Measurements from ENCODE around the gene KCNIP1.

KCNIP1 gene

DNA sequence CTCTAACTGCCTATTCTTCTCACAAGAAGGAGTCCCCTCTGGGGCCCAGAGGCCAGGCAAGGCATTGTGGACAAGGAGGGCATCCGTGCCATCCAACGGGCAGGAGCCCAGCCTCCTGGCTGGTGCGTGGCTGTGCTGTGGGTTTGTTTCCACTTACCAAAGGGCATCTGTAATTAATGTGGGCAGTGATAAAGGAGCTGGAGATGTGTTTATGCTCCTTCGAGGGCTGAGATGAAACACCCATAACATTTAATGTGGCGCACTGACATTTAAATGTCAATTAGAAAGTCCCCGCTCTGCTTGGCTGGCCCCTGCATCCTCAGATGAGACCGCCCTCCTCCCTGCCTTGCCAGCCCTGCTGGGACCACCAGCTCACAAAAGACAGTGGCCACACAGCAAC is 57.1 kb downstream of the KCNIP1 start (continued):
- TF ChIP-seq, protein P1, sequence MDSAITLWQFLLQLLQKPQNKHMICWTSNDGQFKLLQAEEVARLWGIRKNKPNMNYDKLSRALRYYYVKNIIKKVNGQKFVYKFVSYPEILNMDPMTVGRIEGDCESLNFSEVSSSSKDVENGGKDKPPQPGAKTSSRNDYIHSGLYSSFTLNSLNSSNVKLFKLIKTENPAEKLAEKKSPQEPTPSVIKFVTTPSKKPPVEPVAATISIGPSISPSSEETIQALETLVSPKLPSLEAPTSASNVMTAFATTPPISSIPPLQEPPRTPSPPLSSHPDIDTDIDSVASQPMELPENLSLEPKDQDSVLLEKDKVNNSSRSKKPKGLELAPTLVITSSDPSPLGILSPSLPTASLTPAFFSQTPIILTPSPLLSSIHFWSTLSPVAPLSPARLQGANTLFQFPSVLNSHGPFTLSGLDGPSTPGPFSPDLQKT (IDR thresholded peaks at IDR 0.05; ENCODE audit: borderline replicate concordance, low read depth, low read length), result no peak
- no peak for TF ChIP-seq ZNF768 (tag by site-specific recombination; IDR thresholded peaks at IDR 0.05)
- TF ChIP-seq ZNF776 (tag by site-specific recombination; IDR thresholded peaks at IDR 0.05; ENCODE audit: borderline replicate concordance), result no peak
- no peak for TF ChIP-seq ZSCAN23 (tag by site-specific recombination; IDR thresholded peaks at IDR 0.05)
- TF ChIP-seq OSR2 (tag by site-specific recombination; IDR thresholded peaks at IDR 0.05), result no peak
- TF ChIP-seq, protein P2, sequence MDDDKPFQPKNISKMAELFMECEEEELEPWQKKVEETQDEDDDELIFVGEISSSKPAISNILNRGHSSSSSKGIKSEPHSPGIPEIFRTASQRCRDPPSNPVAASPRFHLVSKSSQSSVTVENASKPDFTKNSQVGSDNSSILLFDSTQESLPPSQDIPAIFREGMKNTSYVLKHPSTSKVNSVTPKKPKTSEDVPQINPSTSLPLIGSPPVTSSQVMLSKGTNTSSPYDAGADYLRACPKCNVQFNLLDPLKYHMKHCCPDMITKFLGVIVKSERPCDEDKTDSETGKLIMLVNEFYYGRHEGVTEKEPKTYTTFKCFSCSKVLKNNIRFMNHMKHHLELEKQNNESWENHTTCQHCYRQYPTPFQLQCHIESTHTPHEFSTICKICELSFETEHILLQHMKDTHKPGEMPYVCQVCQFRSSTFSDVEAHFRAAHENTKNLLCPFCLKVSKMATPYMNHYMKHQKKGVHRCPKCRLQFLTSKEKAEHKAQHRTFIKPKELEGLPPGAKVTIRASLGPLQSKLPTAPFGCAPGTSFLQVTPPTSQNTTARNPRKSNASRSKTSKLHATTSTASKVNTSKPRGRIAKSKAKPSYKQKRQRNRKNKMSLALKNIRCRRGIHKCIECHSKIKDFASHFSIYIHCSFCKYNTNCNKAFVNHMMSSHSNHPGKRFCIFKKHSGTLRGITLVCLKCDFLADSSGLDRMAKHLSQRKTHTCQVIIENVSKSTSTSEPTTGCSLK (tag by site-specific recombination; IDR thresholded peaks at IDR 0.05), result no peak
- TF ChIP-seq, protein P3, sequence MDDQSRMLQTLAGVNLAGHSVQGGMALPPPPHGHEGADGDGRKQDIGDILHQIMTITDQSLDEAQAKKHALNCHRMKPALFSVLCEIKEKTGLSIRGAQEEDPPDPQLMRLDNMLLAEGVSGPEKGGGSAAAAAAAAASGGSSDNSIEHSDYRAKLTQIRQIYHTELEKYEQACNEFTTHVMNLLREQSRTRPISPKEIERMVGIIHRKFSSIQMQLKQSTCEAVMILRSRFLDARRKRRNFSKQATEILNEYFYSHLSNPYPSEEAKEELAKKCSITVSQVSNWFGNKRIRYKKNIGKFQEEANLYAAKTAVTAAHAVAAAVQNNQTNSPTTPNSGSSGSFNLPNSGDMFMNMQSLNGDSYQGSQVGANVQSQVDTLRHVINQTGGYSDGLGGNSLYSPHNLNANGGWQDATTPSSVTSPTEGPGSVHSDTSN (CRISPR knock-in tag; IDR thresholded peaks at IDR 0.05), result no peak
- TF ChIP-seq ZNF621 (tag by site-specific recombination; IDR thresholded peaks at IDR 0.05), result no peak
- TF ChIP-seq ZNF707 (tag by site-specific recombination; IDR thresholded peaks at IDR 0.05), result no peak
- no peak for TF ChIP-seq ZNF433 (tag by site-specific recombination; IDR thresholded peaks at IDR 0.05; ENCODE audit: low read depth)
- TF ChIP-seq, protein P4, sequence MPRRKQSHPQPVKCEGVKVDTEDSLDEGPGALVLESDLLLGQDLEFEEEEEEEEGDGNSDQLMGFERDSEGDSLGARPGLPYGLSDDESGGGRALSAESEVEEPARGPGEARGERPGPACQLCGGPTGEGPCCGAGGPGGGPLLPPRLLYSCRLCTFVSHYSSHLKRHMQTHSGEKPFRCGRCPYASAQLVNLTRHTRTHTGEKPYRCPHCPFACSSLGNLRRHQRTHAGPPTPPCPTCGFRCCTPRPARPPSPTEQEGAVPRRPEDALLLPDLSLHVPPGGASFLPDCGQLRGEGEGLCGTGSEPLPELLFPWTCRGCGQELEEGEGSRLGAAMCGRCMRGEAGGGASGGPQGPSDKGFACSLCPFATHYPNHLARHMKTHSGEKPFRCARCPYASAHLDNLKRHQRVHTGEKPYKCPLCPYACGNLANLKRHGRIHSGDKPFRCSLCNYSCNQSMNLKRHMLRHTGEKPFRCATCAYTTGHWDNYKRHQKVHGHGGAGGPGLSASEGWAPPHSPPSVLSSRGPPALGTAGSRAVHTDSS (tag by site-specific recombination; IDR thresholded peaks at IDR 0.05), result no peak

DNA sequence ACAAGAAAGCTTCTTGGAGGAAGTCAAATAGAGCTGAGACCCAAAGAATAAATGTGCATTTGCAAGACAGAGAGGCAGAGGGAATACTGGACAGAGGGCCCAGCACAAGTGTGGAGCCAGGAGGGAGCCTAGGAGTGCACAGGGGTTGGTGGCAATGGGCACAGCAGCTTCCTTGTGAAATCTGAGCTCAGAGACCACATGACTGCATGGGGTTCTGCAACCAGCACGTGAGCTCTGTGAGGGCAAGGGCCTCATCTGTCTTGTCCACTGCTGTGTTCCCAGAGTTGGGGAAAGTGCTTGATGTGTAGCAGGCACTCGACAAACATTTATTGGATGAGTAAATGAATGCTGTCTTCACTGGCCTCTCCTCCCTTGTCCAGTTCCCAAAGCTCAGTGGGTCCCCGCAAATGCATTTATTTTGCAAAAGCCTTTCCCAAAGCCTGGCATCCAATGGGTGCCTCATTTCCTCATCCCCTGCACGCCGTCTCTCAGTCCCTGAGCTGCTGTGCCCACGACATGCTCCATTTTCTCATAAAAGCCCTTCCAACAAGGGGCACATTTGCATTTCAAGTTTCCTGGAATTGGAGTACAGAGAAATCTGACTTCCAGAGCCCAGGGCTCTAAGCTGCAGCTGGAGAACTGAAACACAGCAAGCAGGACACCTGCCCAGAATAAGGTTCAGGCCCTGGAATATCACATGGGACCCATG is 58.5 kb downstream of the KCNIP1 start:
- Histone ChIP-seq H3K9me3 (ENCODE audit: control insufficient read depth, insufficient read depth, low read depth, low read length) (no peaks in the 10 kb centered on the region), H3K27ac (ENCODE audit: extremely low read depth, low read depth, low read length) (no peak overlapping the region), H3K36me3 (ENCODE audit: control insufficient read depth in 2 of 2, insufficient read depth in 1 of 2, low read length in 2 of 2) (no peaks in the 10 kb centered on the region), H3K4me1 (ENCODE audit: control insufficient read depth, insufficient read depth, low read length) (no peaks in the 10 kb centered on the region), H3K4me3 (ENCODE audit: low read depth, low read length) (no peak overlapping the region)
- ChIA-PET CTCF (interaction anchor here (1.1 kb wide), 1 partner anchor 9 kb away, joined by 3 read pairs; no protein-coding TSS in a partner anchor), POLR2A (no interaction called here)
- TF ChIP-seq ZEB2 (tag by site-specific recombination; IDR thresholded peaks at IDR 0.05) (no peak), ZIC2 (tag by site-specific recombination; IDR thresholded peaks at IDR 0.05) (peak; percentile 56), ZNF169 (tag by site-specific recombination; IDR thresholded peaks at IDR 0.05) (no peak), ZNF19 (tag by site-specific recombination; IDR thresholded peaks at IDR 0.05; ENCODE audit: low read depth) (no peak), ZNF354C (tag by site-specific recombination; IDR thresholded peaks at IDR 0.05; ENCODE audit: borderline replicate concordance, low read depth) (no peak), MZF1 (tag by site-specific recombination; IDR thresholded peaks at IDR 0.05; ENCODE audit: borderline replicate concordance) (no peak)
- TF ChIP-seq, protein P5, sequence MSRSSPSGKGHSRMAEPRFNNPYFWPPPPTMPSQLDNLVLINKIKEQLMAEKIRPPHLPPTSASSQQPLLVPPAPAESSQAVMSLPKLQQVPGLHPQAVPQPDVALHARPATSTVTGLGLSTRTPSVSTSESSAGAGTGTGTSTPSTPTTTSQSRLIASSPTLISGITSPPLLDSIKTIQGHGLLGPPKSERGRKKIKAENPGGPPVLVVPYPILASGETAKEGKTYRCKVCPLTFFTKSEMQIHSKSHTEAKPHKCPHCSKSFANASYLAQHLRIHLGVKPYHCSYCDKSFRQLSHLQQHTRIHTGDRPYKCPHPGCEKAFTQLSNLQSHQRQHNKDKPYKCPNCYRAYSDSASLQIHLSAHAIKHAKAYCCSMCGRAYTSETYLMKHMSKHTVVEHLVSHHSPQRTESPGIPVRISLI (tag by site-specific recombination; IDR thresholded peaks at IDR 0.05), result no peak

Measured in HEK293 (cell line).